Keratinocyte (primary cell): ENCODE data around the gene USP31. TPM values are rescaled to one million over a fixed set of nuclear protein-coding genes. Genes with fewer than 3 reads are reported as not detected.

Experiments used
- DNase-seq: peaks from one replicate; pipeline ENCODE4 v3.0.0-alpha.2; 2011; ENCODE audit warnings: low read depth, missing footprints, low spot score
- FAIRE-seq: peaks from 2 replicates; lab custom pipeline; 2011; peaks lifted over from hg19 to GRCh38; lab: Jason Lieb, UNC
- H2AFZ ChIP-seq: 2 replicates; pipeline ENCODE4 v1.6.0; 2012; ENCODE audit warnings: low read length, control low read depth, inconsistent platforms; ENCODE audit not compliant: control insufficient read depth
- H3K27ac ChIP-seq: 2 replicates; pipeline ENCODE4 v1.5.1; 2011; ENCODE audit warnings: low read length; ENCODE audit not compliant: control insufficient read depth, insufficient read depth
- H3K27me3 ChIP-seq: 3 replicates; pipeline ENCODE4 v1.6.0; 2011; ENCODE audit warnings: low read length; ENCODE audit not compliant: control insufficient read depth, insufficient read depth; ENCODE audit errors: extremely low read depth
- H3K36me3 ChIP-seq, 2 experiments: 2 replicates in 1 of 2; 3 replicates in 1 of 2; pipeline ENCODE4 v1.5.1; 2011; ENCODE audit warnings: low read length in 2 of 2, mild to moderate bottlenecking in 1 of 2; ENCODE audit not compliant: control insufficient read depth in 2 of 2, insufficient read depth in 2 of 2; ENCODE audit errors: extremely low read depth in 1 of 2
- H3K4me1 ChIP-seq: 3 replicates; pipeline ENCODE4 v1.5.1; 2011; ENCODE audit warnings: low read length; ENCODE audit not compliant: control insufficient read depth, insufficient read depth; ENCODE audit errors: extremely low read depth
- H3K4me2 ChIP-seq: 3 replicates; pipeline ENCODE4 v1.6.0; 2011; ENCODE audit warnings: low read depth, low read length; ENCODE audit not compliant: control insufficient read depth, insufficient read depth; ENCODE audit errors: extremely low read depth
- H3K4me3 ChIP-seq, 3 experiments: fragments of 200-600 bp in 1 of 3; sonication (generic) in 1 of 3; 2 replicates in 2 of 3; 3 replicates in 1 of 3; pipeline ENCODE4 v1.5.1; 2011 to 2016; ENCODE audit warnings: low read length in 3 of 3, mild to moderate bottlenecking in 3 of 3, control low read depth in 2 of 3, inconsistent platforms in 1 of 3, low read depth in 1 of 3, mixed read lengths in 1 of 3, mixed run types in 1 of 3, moderate library complexity in 1 of 3; ENCODE audit not compliant: control insufficient read depth in 2 of 3, insufficient read depth in 2 of 3; ENCODE audit errors: extremely low read depth in 1 of 3
- H3K79me2 ChIP-seq: 2 replicates; pipeline ENCODE4 v1.6.0; 2012; ENCODE audit warnings: low read length; ENCODE audit not compliant: control insufficient read depth, insufficient read depth
- H3K9ac ChIP-seq: 3 replicates; pipeline ENCODE4 v1.6.0; 2011; ENCODE audit warnings: low read length; ENCODE audit not compliant: control insufficient read depth, insufficient read depth; ENCODE audit errors: extremely low read depth
- H3K9me1 ChIP-seq: 3 replicates; pipeline ENCODE4 v1.6.0; 2011; ENCODE audit warnings: low read length; ENCODE audit not compliant: control insufficient read depth, insufficient read depth; ENCODE audit errors: extremely low read depth
- H3K9me3 ChIP-seq: 2 replicates; pipeline ENCODE4 v1.5.1; 2012; ENCODE audit warnings: low read depth, low read length; ENCODE audit not compliant: control insufficient read depth
- H4K20me1 ChIP-seq: 3 replicates; pipeline ENCODE4 v1.6.0; 2011; ENCODE audit warnings: low read length; ENCODE audit not compliant: control insufficient read depth, insufficient read depth; ENCODE audit errors: extremely low read depth
- CTCF ChIP-seq, 3 experiments: IDR thresholded peaks in 1 of 3; conservative IDR thresholded peaks in 1 of 3; optimal IDR thresholded peaks in 1 of 3; 2 replicates in 2 of 3; 3 replicates in 1 of 3; pipeline versions ENCODE3 to v1.5.1; 2011; ENCODE audit warnings: low read length in 3 of 3, mild to moderate bottlenecking in 3 of 3, moderate library complexity in 2 of 3, control low read depth in 1 of 3, inconsistent platforms in 1 of 3; ENCODE audit not compliant: insufficient read depth in 2 of 3; ENCODE audit errors: extremely low read depth in 1 of 3
- EZH2 ChIP-seq: IDR thresholded peaks from one replicate; pipeline ENCODE4 v1.6.1; 2012; ENCODE audit warnings: inconsistent platforms, mild to moderate bottlenecking, low read length, moderate library complexity
- dilution Hi-C: fragments of 300-500 bp; cut with MboI; formaldehyde crosslinking; loops from one replicate; pipeline ENCODE4 v1.7.0; 2020; ENCODE audit warnings: low sequenced_read_pairs; ENCODE audit not compliant: extremely low pct_ligation_motif_present
- polyA plus RNA-seq, 5 experiments: library from polyadenylated mRNA; depleted of rRNA in 3 of 5; stranded (reverse) in 3 of 5; stranded (forward) in 1 of 5; unstranded in 1 of 5; fragments of >200 nt; gene quantifications; 1 replicate in 1 of 5; 2 replicates in 3 of 5; 3 replicates in 1 of 5; pipeline versions ENCODE4 v1.2.1 to v1.2.3, GENCODE V29; 2011 to 2012; ENCODE audit warnings: missing spikeins in 2 of 5, low read depth in 1 of 5, low replicate concordance in 1 of 5

USP31 gene
- polyA plus RNA-seq, 1 donor (not counting 4 experiments of a cell fraction or from before 2014, with no cell fraction given) = 16.3 TPM

GRCh38 chr16:23035240-23035639 lies 114.0 kb downstream of the USP31 start:
- H3K4me3 ChIP-seq = no peak overlapping the region
- H3K9ac ChIP-seq = no peak overlapping the region
- H4K20me1 ChIP-seq = no peaks in the 10 kb centered on the region
- H3K4me1 ChIP-seq = no peaks in the 10 kb centered on the region
- H3K27me3 ChIP-seq = no peaks in the 10 kb centered on the region
- TF ChIP-seq EZH2 (no peak), CTCF (optimal IDR thresholded peaks at IDR 0.05 in 1 of 3, IDR thresholded peaks at IDR 0.05 in 1 of 3, conservative IDR thresholded peaks at IDR 0.05 in 1 of 3; ENCODE audit: extremely low read depth in 1 of 3, insufficient read depth in 2 of 3, low read length in 3 of 3) (no peak)
- H3K36me3 ChIP-seq = no peaks in the 10 kb centered on the region
- dilution Hi-C loops = no loop called here
- FAIRE-seq = no peak
- H2AFZ ChIP-seq = no peak overlapping the region
- H3K9me1 ChIP-seq = no peaks in the 10 kb centered on the region
- no peaks in the 10 kb centered on the region for H3K79me2 ChIP-seq
- no peak overlapping the region for H3K4me2 ChIP-seq
- no peak for DNase-seq
- H3K9me3 ChIP-seq = no peaks in the 10 kb centered on the region
- H3K27ac ChIP-seq = no peak overlapping the region

GRCh38 chr16:23031508-23032098 lies 117.6 kb downstream of the USP31 start:
- H3K27me3 ChIP-seq = no peaks in the 10 kb centered on the region
- H3K4me3 ChIP-seq = no peak overlapping the region
- no peaks in the 10 kb centered on the region for H3K9me3 ChIP-seq
- FAIRE-seq (no peak), DNase-seq (no peak)
- H3K79me2 ChIP-seq = no peaks in the 10 kb centered on the region
- H2AFZ ChIP-seq = no peak overlapping the region
- H3K4me2 ChIP-seq = no peak overlapping the region
- TF ChIP-seq CTCF (optimal IDR thresholded peaks at IDR 0.05 in 1 of 3, IDR thresholded peaks at IDR 0.05 in 1 of 3, conservative IDR thresholded peaks at IDR 0.05 in 1 of 3; ENCODE audit: extremely low read depth in 1 of 3, insufficient read depth in 2 of 3, low read length in 3 of 3) (no peak), EZH2 (no peak)
- no peaks in the 10 kb centered on the region for H3K9me1 ChIP-seq
- H3K27ac ChIP-seq = no peak overlapping the region
- dilution Hi-C loops = no loop called here
- H3K9ac ChIP-seq = no peak overlapping the region
- H3K36me3 ChIP-seq = no peaks in the 10 kb centered on the region
- H4K20me1 ChIP-seq = no peaks in the 10 kb centered on the region
- H3K4me1 ChIP-seq = no peaks in the 10 kb centered on the region
